ENCODE results near the gene DUSP9. TPM values are rescaled to one million over a fixed set of nuclear protein-coding genes. Genes with fewer than 3 reads are reported as not detected.
A peak's percentile ranks its signal among the peaks of the same experiment; 100 is the strongest.

DUSP9 gene
- total RNA-seq, 1 experiment from 2014 or later, result 2.4 TPM

- Histone ChIP-seq H2BK5ac (ENCODE audit: insufficient read length, low read length) (no peak overlapping the region), H3K56ac (ENCODE audit: insufficient read length, low read depth, low read length) (no peak overlapping the region), H4K5ac (ENCODE audit: insufficient read length, low read depth, low read length) (no peak overlapping the region), H3K79me1 (ENCODE audit: insufficient read depth, low read depth, low read length, poor library complexity, severe bottlenecking) (no peaks in the 10 kb centered on the region), H3K4ac (ENCODE audit: low read depth, low read length) (no peak overlapping the region), H3K14ac (ENCODE audit: insufficient read depth, low read length) (no peak overlapping the region), H2BK15ac (ENCODE audit: low read depth, low read length) (no peak overlapping the region), H2AK5ac (ENCODE audit: insufficient read length, low read length) (no peak overlapping the region), H3K4me2 (ENCODE audit: insufficient read depth, insufficient read length, low read length) (no peak overlapping the region), H3K27me3 (ENCODE audit: insufficient read depth, low read length) (peaks cover 18% of the 10 kb centered on the region), H3T11ph (ENCODE audit: low read length) (no peak overlapping the region), H2BK20ac (ENCODE audit: low read depth, low read length, poor library complexity, severe bottlenecking) (no peak overlapping the region), H4K20me1 (ENCODE audit: control insufficient read depth, insufficient read depth, insufficient read length) (peaks cover 2% of the 10 kb centered on the region), H2BK120ac (ENCODE audit: low read depth, low read length, poor library complexity, severe bottlenecking) (no peak overlapping the region), H3K79me2 (ENCODE audit: insufficient read depth, low read length) (no peaks in the 10 kb centered on the region), H3K4me1 (ENCODE audit: insufficient read depth, low read length) (no peaks in the 10 kb centered on the region), H2AFZ (ENCODE audit: low read length) (no peak overlapping the region), H3K9me3 (ENCODE audit: control insufficient read depth, low read depth, low read length) (peaks cover 22% of the 10 kb centered on the region), H4K8ac (replicated peaks; ENCODE audit: insufficient read length, low read depth, low read length) (no peak overlapping the region), H3K23me2 (ENCODE audit: insufficient read length, low read depth, low read length, poor library complexity, severe bottlenecking) (peaks cover 3% of the 10 kb centered on the region), H3K27ac (ENCODE audit: insufficient read length, low read depth, low read length) (no peak overlapping the region), H3K18ac (ENCODE audit: insufficient read length, low read depth, low read length) (no peak overlapping the region), H2BK12ac (ENCODE audit: insufficient read length, low read depth, low read length) (no peak overlapping the region), H3K23ac (ENCODE audit: insufficient read length, low read depth, low read length) (no peak overlapping the region), H3K9ac (ENCODE audit: extremely low read depth, insufficient read length, low read length) (no peak overlapping the region), H4K91ac (ENCODE audit: insufficient read length, low read depth, low read length) (no peak overlapping the region)
- Mint-ChIP-seq H3K9me3 (peaks cover 58 to 64% of the 10 kb centered on the region in 2 experiments), H3K36me3 (ENCODE audit: insufficient read depth in 1 of 3, low read depth in 3 of 3) (peaks cover 0 to 2% (median 0%) of the 10 kb centered on the region in 3 experiments; a peak in 3 of 7 replicates), H3K4me1 (peaks cover 2 to 3% of the 10 kb centered on the region in 2 experiments; a peak in 1 of 4 replicates), H3K27ac (no peak overlapping the region), H3K27me3 (ENCODE audit: low read depth) (peaks cover 31% of the 10 kb centered on the region), H3K4me3 (no peak overlapping the region)
- peak; percentile 35 for DNase-seq
- TF ChIP-seq, protein P1, sequence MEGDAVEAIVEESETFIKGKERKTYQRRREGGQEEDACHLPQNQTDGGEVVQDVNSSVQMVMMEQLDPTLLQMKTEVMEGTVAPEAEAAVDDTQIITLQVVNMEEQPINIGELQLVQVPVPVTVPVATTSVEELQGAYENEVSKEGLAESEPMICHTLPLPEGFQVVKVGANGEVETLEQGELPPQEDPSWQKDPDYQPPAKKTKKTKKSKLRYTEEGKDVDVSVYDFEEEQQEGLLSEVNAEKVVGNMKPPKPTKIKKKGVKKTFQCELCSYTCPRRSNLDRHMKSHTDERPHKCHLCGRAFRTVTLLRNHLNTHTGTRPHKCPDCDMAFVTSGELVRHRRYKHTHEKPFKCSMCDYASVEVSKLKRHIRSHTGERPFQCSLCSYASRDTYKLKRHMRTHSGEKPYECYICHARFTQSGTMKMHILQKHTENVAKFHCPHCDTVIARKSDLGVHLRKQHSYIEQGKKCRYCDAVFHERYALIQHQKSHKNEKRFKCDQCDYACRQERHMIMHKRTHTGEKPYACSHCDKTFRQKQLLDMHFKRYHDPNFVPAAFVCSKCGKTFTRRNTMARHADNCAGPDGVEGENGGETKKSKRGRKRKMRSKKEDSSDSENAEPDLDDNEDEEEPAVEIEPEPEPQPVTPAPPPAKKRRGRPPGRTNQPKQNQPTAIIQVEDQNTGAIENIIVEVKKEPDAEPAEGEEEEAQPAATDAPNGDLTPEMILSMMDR (conservative IDR thresholded peaks at IDR 0.05), result peak; percentile 46
- WGBS (ENCODE audit: extremely low coverage, insufficient read length, low lambda C conversion rate), result no CpG with 5 or more reads among the region's 9 CpGs
Measured at GRCh38 chrX:153651540-153652079, 4.6 kb downstream of the DUSP9 start.
